ENCODE data around the gene GRPEL1. TPM values are rescaled to one million over a fixed set of nuclear protein-coding genes. Genes with fewer than 3 reads are reported as not detected.
"Not testable (repeated sequence)": the region's sequence is repeated elsewhere in the genome, so short reads cannot be mapped to it uniquely, and the experiment has no call there.

The GRPEL1 gene
- total RNA-seq, 1 experiment from 2014 or later: 31.5 TPM

DNA sequence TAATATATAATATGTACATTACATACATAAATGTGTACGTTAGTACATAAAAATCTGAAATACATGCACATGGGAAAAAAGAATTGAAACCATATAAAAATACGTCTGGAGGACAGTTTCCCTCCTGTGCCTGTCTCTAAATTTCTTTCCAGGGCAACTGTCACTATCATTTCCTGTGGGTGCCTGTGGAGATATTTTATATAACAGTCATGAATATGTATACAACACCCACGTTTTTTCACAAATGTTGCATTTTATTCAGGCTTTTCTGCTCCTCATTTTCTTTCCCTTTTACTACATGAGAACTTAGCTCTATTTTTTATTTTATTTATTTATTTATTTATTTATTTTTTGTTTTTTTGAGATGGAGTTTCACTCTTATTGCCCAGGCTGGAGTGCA is 24.2 kb upstream of the GRPEL1 start:
- no peak for DNase-seq (ENCODE audit: low read depth)

- no peak for DNase-seq (ENCODE audit: low read depth)
These were observed 21.5 kb upstream of the GRPEL1 start for GRCh38 chr4:7089213-7089986.

- no peak for DNase-seq (ENCODE audit: low read depth)
These were observed 19.2 kb upstream of the GRPEL1 start for GRCh38 chr4:7087036-7087435.

- no peak for DNase-seq (ENCODE audit: low read depth)
These were observed 18.5 kb upstream of the GRPEL1 start for GRCh38 chr4:7086384-7086783.

DNA sequence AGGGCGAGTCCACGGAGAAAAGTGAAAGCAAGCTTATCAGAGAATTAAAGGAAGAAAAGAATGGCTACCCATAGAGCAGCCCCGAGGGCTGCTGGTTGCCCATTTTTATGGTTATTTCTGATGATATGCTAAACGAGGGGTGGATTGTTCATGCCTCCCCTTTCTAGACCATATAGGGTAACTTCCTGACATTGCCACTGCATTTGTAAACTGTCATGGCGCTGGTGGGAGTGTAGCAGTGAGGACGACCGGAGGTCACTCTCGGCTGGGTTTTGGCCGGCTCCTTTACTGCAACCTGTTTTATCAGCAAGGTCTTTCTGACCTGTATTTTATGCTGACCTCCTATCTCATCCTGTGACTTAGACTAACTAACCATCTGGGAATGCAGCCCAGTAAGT is 16.7 kb upstream of the GRPEL1 start:
- not testable (repeated sequence) for DNase-seq (ENCODE audit: low read depth)

DNA sequence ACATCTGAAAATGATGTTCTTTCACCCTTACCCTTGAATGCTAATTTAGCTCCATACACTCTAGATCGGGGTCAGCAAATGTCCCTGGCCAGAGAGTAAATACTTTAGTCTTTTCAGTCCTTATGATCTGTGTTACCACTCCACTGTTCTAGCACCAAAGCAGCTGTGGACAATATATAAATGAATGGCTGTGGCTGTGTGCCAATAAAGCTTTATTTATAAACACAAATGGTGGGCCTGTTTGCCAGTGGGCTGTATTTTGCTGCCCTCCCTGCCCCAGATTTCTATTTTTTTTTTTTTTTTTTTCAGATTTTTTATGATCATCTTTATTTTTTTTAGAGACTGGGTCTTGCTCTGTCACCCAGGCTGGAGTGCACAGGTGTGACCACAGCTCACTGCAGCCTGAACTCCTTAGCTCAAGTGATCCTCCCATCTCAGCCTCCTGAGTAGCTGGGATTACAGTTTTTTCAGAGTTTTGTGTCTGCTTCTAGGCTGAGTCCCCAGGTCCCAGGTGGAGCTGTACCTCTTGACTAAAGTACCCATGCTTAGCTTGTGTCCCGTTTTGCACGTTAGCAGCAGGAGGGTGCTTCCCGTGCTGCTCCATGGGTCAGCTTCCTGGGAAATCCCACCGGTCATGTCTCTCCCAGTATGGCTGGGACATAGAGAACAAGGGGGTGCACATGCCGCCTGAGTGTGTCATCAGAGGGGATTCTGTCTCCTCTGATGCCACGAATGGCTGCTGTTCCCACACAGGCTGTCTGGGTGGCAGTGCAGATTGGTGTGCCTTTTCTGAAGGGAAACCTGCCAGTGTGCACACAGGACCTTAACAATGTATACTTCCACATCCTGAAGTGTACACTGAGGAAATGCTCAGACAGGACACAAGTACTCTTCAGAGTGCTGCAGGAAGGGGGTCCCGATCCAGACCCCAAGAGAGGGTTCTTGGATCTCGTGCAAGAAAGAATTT is 16.0 kb upstream of the GRPEL1 start:
- no peak for DNase-seq (ENCODE audit: low read depth)

DNA sequence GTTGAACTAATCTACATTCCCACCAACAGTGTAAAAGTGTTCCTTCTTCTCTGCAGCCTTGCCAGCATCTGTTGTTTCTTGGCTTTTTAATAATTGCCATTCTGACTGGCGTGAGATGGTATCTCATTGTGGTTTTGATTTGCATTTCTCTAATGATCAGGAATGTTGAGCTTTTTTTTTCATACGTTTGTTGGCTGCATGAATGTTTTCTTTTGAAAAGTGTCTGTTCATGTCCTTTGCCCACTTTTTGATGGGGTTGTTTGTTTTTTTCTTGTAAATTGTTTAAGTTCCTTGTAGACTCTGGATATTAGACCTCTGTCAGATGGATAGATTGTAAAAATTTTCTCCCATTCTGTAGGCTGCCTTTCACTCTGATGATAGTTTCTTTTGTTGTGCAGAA is 12.0 kb upstream of the GRPEL1 start:
- DNase-seq (ENCODE audit: low read depth): not testable (repeated sequence)

- not testable (repeated sequence) for DNase-seq (ENCODE audit: low read depth)
These were observed 11.6 kb upstream of the GRPEL1 start for GRCh38 chr4:7079483-7079882.

- DNase-seq (ENCODE audit: low read depth): no peak
These were observed 10.2 kb upstream of the GRPEL1 start for GRCh38 chr4:7078025-7078424.

DNA sequence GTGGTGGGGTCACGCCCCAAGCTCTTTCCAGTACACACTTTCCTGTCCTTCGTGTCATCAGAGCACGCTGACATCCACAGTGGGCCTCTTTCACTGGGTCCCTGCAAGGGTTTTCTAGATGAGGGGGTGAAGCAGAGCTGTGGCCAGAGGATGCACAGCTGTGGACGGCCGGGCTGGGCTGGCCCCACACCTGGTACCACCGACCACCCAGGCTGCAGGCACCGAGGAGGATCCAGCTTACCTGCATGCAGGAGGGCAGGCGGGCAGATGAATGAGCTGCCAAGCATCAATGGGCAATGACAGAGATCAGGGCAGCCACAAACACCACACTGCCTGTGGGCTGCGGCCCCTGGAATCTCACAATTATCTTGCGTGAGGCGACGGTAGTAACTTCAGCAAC is 9.5 kb upstream of the GRPEL1 start:
- DNase-seq (ENCODE audit: low read depth): no peak

- DNase-seq (ENCODE audit: low read depth): no peak
These were observed 8.8 kb upstream of the GRPEL1 start for GRCh38 chr4:7076696-7077082.

GRCh38 chr4:7075962-7076695 is 8.3 kb upstream of the GRPEL1 start:
- DNase-seq (ENCODE audit: low read depth): peak; percentile 36

GRCh38 chr4:7074426-7074825 is 6.6 kb upstream of the GRPEL1 start:
- DNase-seq (ENCODE audit: low read depth): peak; percentile 39

GRCh38 chr4:7073526-7074390 is 5.9 kb upstream of the GRPEL1 start:
- DNase-seq (ENCODE audit: low read depth): peak; percentile 64

DNA sequence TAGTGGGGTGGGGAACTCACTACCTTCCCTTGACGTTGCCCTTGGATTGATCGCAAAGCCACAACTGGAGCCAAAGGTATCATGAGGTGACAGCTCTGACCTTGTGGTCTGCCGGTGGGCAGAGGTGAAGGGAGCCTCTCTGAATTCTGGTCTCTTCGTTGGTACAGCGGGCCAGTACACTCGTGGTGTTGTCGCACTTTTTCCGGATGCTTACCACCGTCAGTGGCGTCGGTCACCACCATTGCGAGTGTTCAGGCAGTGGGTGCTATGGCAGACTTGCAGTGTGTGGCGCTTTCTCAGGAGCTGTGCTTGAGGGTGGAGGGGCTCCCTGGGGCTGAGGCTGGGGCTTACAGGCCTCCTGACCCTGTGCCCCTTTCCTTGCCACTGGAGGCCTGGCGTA is 5.2 kb upstream of the GRPEL1 start:
- no peak for DNase-seq (ENCODE audit: low read depth)

DNA sequence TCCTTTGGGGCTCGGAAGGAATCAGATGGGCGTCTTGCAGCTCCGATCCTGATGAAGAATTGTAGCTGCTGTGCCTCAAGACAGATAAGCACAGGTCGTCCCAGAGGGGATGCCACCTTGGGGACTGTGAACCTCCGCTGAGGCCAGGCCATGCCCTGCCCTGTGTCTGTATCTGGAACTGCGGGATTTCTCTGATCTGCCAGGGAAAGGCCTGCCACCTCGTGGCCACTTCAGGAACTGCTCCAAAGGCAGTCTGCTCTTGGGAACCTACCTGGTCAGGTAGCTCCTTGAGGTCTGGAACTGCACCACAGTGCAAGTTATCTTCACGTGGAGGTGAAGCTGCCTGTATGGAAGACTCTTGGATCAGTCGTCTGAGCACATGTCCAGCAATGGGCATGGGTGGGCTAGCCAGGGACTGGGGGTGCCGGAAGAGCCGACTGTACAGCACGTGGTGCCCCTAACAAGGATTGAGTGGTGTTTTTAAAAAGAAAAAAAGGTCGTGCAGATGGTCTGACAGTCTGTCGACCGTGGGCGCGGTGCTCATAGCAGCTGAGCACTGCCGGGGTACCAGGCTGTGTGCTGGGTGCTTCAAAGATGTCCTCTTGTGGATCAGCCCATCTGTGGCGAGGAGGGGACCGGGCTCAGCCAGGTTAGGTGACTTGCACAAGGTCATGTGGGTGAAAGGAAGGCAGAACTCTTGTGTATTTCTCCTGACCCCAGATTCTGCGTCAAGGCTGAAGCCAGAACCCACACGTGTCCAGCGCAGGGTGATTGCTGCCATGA is 3.1 kb upstream of the GRPEL1 start:
- DNase-seq (ENCODE audit: low read depth): peak; percentile 53

- no peak for DNase-seq (ENCODE audit: low read depth)
These were observed 1.0 kb upstream of the GRPEL1 start for GRCh38 chr4:7068883-7069282.

DNA sequence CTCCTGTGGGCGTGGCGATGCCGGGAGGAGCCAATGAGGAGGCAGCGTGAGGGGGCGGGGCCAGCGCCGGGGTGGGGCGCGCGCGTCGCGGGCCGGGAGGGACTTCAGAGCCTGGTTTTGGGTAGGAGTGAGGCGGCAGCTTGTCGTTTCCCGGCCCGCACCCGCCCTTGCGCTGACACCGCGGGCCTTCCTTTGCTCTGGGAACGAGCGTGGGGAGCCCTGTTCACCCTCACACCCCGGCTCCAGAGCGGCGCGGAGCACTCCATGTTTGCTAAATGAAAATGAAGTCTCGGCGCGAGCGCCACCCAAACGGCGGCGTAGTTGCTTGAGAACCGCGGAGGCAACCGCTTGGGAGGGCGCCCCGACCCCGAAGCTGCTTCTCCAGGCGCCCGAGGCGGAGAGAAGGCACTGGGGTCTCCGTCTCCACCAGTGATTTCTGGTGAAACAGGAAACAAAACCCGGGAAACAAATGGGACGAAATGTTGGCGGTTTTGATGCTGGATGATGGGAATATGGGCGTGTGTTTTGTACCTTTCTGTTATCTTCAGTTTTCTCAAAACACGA is 497 bp upstream of the GRPEL1 start:
- DNase-seq (ENCODE audit: low read depth): no peak

GRCh38 chr4:7067126-7067451 is 775 bp downstream of the GRPEL1 start:
- DNase-seq (ENCODE audit: low read depth): no peak

DNA sequence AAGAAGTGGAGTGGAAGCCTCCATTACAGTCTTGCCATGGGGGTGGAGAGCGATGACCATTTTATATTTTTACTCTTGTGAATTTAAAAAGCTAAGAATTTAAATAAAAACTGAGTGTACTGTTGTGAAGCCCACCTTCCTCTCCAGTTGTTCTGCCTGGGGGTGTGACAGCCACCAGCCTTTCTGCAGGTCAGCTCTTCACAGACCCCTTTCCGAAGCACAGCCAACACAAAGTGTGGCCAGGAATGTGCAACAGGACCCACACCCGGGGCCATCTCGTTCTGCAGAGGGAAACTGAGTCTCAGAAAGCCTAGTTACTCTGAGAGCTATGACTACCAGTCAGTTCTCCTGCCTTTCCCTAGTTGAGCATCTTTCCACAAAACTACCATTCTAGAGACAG is 1.4 kb downstream of the GRPEL1 start:
- DNase-seq (ENCODE audit: low read depth): no peak

Measured in RPMI7951 (cell line).